ENCODE results near the gene AKNA. TPM values are rescaled to one million over a fixed set of nuclear protein-coding genes. Genes with fewer than 3 reads are reported as not detected.

The AKNA gene
- total RNA-seq, 1 donor from 2014 or later = 14.0 TPM

GRCh38 chr9:114289106-114289505, 98.7 kb downstream of the AKNA start:
- TF ChIP-seq, protein P1, sequence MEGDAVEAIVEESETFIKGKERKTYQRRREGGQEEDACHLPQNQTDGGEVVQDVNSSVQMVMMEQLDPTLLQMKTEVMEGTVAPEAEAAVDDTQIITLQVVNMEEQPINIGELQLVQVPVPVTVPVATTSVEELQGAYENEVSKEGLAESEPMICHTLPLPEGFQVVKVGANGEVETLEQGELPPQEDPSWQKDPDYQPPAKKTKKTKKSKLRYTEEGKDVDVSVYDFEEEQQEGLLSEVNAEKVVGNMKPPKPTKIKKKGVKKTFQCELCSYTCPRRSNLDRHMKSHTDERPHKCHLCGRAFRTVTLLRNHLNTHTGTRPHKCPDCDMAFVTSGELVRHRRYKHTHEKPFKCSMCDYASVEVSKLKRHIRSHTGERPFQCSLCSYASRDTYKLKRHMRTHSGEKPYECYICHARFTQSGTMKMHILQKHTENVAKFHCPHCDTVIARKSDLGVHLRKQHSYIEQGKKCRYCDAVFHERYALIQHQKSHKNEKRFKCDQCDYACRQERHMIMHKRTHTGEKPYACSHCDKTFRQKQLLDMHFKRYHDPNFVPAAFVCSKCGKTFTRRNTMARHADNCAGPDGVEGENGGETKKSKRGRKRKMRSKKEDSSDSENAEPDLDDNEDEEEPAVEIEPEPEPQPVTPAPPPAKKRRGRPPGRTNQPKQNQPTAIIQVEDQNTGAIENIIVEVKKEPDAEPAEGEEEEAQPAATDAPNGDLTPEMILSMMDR (conservative IDR thresholded peaks at IDR 0.05) = no peak
- Mint-ChIP-seq H3K4me1 (ENCODE audit: unreplicated experiment) (peaks cover 25% of the 10 kb centered on the region), H3K9me3 (no peaks in the 10 kb centered on the region), H3K36me3 (peaks cover 20% of the 10 kb centered on the region), H3K27ac (no peak overlapping the region), H3K4me3 (no peak overlapping the region), H3K27me3 (no peaks in the 10 kb centered on the region)
- DNase-seq (ENCODE audit: extremely low spot score, unreplicated experiment) = peak; percentile 67

GRCh38 chr9:114288193-114289091, 99.3 kb downstream of the AKNA start:
- no peak overlapping the region for H3K27ac Mint-ChIP-seq
- peaks cover 25% of the 10 kb centered on the region for H3K4me1 Mint-ChIP-seq (ENCODE audit: unreplicated experiment)
- H3K36me3 Mint-ChIP-seq = peaks cover 19% of the 10 kb centered on the region
- no peaks in the 10 kb centered on the region for H3K27me3 Mint-ChIP-seq
- H3K4me3 Mint-ChIP-seq = peak overlapping the region; percentile 65
- TF ChIP-seq, protein P1 (conservative IDR thresholded peaks at IDR 0.05) = peak; percentile 13
- DNase-seq (ENCODE audit: extremely low spot score, unreplicated experiment) = peak; percentile 69
- no peaks in the 10 kb centered on the region for H3K9me3 Mint-ChIP-seq

DNA sequence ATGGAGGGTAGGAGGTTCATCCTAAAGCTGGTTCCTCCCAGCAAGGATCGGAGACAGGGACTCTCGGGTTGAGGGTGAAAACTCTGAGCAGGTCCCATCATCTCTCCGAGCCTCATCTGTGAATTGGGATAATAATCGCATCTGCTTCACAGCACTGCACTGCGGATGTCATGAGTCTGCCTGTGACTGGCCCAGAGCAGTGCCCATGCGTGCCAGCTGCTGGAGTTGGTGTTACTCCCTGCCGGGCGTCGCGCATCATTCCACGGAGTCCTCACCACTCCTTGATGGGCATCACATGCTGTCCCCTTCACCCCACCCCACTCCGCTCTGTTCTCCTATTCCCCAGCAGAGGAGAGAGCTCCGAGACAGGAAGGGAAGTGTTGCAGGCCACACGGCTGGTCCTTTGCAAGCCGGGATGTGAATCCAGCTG, 100.0 kb downstream of the AKNA start:
- DNase-seq (ENCODE audit: extremely low spot score, unreplicated experiment) = peak; percentile 62
- Mint-ChIP-seq H3K4me3 (no peak overlapping the region), H3K4me1 (ENCODE audit: unreplicated experiment) (peaks cover 30% of the 10 kb centered on the region), H3K9me3 (no peaks in the 10 kb centered on the region), H3K27ac (no peak overlapping the region), H3K36me3 (peaks cover 12% of the 10 kb centered on the region), H3K27me3 (no peaks in the 10 kb centered on the region)
- TF ChIP-seq, protein P1 (conservative IDR thresholded peaks at IDR 0.05) = no peak

DNA sequence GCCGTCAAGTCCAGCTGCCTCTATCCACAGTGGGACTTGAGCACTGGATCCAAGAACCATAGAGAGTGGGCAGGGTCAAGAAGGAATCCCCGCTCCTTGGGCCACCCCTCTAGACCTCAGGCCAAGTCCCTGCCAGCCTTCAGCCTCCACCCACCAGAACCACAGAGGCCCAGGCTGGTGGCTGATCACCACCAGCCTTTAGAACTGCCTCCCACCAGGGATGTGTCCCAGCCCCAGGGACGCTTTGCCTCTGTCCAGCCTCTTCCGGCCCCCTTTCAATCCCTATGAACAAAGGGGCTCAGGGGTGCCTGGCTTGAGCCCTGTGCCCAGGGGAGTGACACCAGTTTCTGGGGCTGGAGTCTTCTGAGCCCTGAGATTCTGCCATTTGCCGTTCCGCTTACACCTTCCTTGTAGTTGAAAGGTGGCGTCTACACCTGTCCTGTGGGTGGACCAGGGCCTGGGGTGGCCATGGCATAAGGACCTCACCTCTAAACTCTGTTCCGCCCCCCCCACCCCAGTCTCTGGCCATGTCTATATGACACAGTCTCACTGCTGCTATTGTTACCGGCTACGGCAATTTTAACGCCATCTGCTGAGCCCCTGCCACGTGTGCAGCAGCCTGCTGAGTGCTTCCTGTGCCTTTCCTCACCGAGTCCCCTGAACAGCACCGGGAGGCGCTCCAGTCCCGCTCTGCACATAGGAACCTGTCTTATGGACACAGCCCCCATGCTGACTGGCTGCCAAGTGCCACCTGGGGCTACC, 100.6 kb downstream of the AKNA start:
- TF ChIP-seq, protein P1 (conservative IDR thresholded peaks at IDR 0.05) = no peak
- H3K27ac Mint-ChIP-seq = no peak overlapping the region
- no peaks in the 10 kb centered on the region for H3K27me3 Mint-ChIP-seq
- H3K4me3 Mint-ChIP-seq = no peak overlapping the region
- peak; percentile 66 for DNase-seq (ENCODE audit: extremely low spot score, unreplicated experiment)
- H3K36me3 Mint-ChIP-seq = peaks cover 8% of the 10 kb centered on the region
- H3K9me3 Mint-ChIP-seq = no peaks in the 10 kb centered on the region
- H3K4me1 Mint-ChIP-seq (ENCODE audit: unreplicated experiment) = peaks cover 33% of the 10 kb centered on the region

- Mint-ChIP-seq H3K27ac (no peak overlapping the region), H3K4me1 (ENCODE audit: unreplicated experiment) (peaks cover 40% of the 10 kb centered on the region), H3K9me3 (no peaks in the 10 kb centered on the region), H3K4me3 (no peak overlapping the region), H3K27me3 (no peaks in the 10 kb centered on the region), H3K36me3 (peaks cover 7% of the 10 kb centered on the region)
- peak; percentile 34 for DNase-seq (ENCODE audit: extremely low spot score, unreplicated experiment)
- TF ChIP-seq, protein P1 (conservative IDR thresholded peaks at IDR 0.05) = no peak
Observed at GRCh38 chr9:114286146-114286679, 101.6 kb downstream of the AKNA start.

Measured in type B pancreatic cell (in vitro differentiated cells).